HCEC 1CT (cell line): ENCODE data around the gene SIGLEC9.

ENCODE experiments used
- DNase-seq: peaks from one replicate; pipeline ENCODE4 v3.0.0-alpha.2; 2017

The SIGLEC9 gene

DNA sequence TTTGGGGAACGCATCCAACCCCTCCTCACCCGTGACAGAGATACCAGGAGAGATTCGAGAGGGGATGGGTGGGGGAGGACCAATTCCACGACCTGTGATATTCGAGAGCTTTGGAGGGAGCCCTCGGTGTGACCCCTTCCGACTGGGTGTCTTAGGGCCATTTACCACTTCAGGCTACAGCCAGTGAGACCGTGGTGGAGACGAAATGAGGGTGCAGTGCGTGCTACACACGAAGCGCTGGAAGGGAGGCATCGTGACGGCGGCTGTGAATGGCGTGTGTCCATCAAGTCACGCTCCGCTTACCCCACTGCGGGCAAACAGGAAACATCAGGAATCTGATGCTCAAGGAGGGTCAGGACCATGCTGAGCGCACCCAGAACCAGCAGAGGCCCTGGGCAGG, 26.9 kb upstream of the SIGLEC9 start:
- DNase-seq, result no peak

DNA sequence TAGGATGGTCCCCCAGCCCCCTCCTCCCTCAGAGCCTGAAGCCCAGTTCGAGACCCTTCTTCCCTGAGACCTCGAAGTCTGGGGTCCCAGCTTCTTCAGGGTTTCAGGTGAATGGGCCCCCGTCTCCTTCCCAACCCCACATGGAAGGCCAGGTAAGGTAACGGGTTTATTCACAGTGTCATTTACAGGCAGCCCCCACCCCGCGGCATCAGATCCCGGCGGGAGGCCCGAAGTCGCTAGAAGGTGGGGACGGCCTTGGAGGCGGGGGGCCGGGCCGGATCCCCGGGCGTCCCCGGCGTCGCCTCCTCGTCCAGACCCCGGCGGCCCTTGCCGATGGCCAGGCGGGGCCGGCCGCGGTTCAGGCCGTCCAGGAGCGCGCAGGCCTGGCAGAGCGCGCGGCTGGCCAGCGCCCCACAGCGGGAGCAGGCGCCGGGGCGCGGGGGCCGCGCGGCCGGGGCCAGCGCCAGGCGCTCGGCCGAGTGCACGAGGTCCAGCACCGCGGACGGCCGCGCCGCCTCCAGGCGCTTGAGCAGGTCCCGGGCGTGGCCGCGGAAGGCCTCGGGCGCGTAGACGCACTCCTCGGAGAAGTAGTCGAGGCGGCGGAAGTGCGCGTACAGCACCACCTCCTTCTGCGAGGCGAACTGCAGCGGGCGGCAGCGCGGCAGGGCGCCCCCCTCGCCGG, 26.2 kb upstream of the SIGLEC9 start:
- no peak for DNase-seq

DNA sequence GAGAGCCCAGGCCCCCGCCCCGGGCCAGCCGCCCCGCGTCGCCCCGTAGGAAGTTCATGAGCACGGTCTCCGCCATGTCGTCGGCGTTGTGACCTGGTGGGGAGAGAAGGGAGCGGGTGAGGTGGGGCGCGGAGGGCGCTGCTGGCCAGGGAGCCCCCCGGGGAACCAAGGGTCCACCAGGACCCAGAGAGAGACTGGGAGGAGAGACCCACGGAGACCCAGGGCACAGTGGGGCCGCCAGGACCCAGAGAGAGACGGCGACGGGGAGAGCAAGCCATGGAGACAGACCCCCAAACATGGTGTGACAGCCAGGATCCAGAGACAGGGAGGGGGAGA, 25.7 kb upstream of the SIGLEC9 start:
- DNase-seq, result no peak

DNA sequence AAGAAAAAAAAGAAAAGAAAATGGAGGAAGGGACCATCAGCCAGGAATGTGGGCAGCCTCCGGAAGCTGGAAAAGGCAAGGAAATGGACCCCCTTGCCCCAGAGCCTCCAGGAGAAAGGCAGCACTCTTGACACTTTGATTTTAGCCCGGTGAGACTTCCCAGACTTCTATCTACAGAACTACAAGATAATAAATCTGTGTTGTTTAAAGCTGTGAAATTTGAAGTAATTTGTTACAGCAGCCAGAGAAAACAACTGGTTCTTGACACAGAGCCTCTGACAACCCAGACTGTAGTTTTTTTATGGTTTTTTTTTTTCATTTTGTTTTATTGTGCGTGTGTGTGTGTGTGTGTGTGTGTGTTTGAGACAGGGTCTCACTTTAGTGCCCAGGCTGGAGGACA, 24.1 kb upstream of the SIGLEC9 start:
- no peak for DNase-seq

DNA sequence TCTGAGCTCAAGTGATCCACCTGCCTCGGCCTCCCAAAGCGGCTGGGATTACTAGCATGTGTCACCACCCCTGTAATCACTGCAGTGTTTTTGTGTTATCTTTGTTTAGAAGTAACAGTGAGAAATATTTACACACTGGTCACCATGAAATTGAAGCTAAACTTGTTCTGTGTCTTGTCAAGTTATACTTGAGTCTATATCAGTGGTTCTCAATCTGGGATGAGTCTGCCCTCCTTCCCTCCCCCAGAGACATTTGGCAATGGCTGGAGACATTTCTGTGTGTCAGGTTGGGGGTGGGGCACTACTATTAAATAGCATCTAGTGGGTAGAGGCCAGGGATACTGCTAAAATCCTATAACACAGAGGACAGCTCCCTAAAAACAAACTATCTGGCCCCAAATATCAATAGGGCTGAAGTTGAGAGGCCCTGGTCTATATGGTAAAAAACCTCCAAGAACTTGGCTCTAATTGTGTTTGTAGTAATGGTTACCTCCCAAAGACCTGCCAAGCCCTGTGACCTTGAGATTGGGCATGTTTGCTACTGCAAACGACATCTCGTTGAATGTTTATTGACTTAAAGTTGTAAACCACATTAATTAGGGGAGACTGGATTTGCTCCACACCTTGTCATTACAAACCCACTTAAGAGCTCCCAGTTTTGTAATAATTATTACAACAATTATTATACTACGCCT, 23.4 kb upstream of the SIGLEC9 start:
- no peak for DNase-seq

DNA sequence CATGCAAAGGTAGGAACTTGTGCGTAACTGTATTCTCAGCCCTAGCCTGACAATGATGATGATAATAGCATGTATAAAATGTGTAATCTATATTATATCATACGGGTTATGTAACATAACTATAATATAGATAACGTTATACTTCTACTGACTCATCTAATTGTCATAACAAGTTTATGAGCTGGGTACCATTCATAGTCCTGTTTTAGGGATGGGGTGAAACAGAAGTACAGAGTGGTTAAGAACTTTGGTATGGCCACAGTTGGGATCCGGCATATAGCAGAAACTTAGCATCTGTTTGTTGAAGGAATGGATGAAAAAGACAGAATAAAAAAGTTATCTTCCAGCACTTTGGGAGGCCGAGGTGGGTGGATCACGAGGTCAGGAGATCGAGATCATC, 21.7 kb upstream of the SIGLEC9 start:
- no peak for DNase-seq

DNA sequence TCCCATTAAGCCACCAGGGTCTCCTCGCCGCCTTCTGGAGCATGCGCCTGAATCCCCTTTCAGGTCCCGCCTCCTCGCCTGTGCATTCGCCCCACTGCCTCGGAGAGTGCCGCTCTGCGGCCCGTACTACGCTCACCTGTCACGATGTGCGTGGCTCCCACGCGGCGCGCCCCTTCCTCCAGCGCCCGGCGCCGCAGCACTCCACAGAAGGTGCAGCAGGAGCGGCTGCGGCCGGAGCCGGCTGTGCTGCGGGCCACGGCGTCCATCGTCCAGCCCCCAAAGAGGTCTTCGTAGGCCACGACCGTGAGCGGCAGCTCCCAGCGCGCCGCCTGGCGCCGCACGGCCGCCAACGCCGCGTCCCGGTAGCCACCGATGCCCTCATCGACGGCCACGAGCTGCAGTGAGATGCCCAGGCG, 20.8 kb upstream of the SIGLEC9 start:
- no peak for DNase-seq

DNA sequence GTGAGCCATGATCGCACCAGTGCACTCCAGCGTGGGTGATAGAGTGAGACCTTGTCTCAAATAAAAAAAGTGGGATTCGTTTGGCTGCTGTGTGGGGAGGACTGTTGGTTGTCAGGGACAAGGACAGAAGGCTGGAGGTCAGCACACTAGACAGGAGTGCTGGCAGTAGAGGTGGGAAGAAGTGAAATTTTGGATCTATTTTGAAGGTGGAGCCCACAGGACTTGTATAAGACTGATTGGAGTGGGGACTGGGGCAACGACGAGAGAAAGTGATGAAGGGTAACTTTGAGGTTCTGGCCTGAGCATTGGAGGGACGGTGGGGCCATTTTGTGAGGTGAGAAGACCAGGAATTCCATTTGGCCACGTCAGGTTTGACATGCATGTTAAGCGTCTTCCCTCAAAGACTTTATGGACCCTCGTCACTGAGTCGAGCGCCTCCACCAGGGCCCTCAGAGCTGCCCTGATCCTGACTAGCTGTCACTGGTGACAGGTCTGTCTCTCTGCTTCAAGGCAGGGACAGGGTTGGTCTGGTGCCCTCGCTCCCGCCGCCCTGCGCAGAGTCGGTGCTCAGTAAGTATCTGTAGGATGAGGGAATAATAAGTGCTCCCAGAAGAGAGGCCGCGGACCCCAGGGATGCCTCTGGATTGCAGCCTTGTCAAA, 17.2 kb upstream of the SIGLEC9 start:
- DNase-seq, result peak; percentile 2

DNA sequence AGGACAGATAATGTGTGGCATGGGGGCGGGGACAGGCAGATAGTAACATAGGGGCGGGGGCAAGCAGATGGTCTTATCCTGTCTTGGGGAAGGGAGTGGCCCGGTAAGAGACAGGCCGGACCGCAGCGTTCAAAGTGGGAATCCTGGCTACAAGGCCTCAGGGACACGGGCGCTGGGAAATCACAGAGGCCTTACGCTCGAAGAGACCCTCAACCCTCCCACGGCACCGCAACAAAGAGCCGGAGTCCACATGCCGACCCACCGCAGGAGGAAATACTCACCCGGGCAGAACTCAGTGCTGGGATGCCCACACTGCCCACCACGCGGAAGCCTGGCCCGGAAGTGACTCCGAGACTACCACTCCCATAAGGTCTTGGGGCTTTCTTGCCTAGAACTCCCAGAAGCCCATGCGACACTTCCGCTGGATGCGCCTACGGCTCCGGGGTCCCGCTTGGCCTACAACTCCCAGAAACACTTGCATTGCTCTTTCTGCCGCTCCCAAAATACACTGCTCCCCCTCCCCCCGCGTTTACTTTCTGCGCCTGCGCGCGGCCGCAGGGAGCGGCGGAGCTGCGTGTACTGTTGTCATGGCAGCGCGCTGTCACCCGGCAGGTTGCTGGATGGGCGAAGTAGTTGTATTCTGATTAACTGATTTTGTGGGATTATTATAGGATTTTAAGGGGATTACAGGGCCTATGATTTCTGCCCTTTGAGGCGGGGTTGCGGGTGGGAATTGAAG, 16.5 kb upstream of the SIGLEC9 start, which contains the start of gene CTU1:
TSS of gene CTU1 (minus strand) at position 344 of the 739 bp plus-strand sequence. CDS start 3,840 bp downstream, outside the sequence.
- peak; percentile 99 for DNase-seq

DNA sequence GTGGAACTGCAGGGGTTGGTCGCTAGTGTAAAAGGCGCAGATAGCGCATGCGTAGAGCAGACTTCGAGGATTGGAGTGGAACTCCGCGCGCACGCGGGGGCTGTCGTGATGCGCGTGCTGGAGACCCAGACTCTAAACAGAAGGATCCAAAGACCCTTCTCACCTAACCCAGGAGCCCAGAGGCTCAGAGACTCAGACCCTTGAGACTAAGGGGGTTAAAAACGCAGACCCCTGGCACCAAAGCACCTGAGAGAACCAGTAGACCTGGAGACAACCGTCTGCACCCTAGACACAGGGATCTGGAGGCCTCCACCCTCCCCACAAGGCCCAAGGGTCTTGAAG, 15.9 kb upstream of the SIGLEC9 start:
- DNase-seq, result no peak

DNA sequence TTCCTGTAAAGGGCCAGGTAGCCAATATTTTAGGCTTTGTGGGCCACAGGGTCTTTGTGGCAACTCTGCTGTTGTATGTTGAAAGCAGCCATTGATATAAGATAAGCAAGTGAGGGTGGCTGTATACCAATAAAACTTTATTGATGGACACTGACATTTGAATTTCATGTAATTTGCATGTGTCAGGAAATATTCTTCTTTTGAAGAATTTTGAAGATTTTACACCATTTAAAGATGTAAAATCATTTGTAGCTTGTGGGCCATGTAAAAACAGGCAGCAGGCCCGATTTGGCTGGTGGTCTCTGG, 14.1 kb upstream of the SIGLEC9 start:
- DNase-seq, result no peak

DNA sequence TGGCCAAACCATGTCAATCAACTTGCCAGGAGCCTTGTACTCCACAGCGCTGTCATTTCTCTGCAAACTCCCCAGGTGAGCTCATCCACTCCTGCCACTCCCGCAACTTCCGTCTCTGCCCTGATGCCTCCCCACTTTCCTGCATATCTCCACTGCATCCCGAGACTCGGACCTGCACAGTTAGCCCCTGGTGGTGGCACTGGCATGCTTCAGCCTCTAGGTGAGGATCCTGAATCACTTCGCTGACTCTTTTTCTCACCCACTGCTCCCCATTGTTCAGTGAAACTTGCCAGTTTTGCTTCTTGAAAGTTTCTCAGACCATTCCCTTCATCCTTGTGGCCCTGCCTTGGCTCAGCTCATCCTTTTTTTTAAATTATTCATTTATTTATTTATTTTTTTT, 13.1 kb upstream of the SIGLEC9 start:
- DNase-seq, result no peak

DNA sequence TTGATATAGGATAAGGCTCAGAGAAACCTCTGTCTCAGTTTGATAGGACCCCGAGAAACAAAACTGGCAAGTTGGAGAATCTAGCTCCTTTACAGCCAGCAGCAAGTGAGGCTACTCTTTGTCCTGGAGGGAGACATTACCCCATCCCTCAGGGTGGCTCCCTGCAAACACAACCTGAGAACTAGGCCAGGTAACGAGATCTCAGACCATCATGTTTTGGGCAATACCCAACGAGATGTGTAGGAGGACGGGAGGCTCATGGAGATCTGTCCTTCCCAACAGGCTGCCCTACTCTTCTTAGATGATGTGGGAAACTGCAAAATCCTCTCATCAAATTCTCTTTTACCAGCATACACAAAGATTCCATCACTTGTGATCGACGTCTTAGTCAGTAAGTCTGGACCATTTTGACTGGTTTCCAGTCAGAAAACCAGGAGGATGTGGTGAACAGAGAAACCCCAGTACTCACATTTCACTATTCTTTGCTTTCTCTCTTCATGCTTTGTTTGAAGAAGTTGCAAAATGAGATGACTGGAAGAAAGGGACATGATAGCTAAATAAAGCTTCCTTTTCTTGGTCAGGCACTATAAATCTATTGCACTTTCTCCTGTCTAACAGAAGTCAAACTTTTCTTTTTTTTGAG, 10.5 kb upstream of the SIGLEC9 start:
- DNase-seq, result no peak

DNA sequence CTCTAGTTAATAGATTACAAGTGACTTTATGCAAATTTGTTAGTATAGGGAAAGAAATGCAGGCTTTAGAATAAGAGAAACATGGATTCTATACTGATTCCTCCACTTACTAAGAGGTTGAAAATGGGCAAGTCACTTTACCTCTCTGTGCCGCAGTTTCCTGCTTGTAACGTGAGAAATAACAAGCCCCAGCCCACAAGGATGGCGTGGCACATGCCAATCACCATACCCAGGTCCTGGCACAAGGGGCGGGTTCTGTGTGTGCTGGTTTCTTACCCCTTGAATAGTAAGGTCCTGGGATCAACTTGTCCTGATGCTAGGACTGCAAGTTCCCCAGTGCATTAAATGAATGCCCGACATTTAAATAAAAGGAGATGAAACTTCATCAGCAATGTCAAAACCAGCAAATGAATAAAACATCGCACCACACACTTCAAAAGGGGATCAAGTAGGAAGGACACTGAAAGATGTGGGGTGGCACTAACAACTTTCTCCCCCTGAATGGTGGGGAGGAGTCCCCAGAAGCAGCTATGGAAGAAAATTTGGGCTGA, 7.9 kb upstream of the SIGLEC9 start:
- no peak for DNase-seq

DNA sequence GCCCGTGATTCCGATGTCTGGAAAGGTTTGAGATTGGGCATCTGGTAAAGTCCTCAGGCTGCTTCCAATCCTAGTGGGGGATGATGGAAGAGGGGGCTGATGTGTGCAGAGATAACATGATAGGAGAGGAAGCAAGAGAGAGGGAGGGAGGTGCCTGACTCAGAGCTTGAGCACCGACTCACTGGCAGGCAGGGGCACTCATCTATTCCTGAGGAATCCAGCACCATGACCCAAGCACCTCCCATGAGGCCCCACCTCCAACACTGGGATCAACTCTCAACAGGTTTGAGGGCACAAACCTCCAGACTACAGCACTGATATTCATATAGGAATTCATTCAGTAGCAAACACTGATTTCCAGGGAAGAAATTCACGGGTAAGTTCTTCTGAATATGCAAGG, 5.6 kb upstream of the SIGLEC9 start:
- no peak for DNase-seq

DNA sequence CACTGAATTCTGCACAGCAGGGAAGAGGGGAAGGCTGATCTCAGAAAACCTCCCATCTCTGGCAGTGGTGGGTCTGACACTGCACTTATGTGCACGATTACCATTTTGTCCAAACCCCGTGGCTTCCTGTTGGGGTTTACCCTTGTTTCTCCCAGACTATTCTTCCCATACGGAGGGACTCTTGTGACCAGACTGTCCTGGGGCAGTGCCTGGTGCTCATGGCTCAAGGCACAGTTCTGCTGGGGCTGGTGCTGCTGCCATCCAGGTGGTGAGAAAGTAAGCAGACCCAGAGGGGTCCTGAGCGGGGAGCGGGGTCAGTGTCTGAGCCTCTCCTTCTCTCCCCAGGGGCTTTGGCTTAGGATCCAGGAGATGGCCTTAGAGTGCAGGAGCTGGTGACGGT, 5.1 kb upstream of the SIGLEC9 start:
- DNase-seq, result no peak

DNA sequence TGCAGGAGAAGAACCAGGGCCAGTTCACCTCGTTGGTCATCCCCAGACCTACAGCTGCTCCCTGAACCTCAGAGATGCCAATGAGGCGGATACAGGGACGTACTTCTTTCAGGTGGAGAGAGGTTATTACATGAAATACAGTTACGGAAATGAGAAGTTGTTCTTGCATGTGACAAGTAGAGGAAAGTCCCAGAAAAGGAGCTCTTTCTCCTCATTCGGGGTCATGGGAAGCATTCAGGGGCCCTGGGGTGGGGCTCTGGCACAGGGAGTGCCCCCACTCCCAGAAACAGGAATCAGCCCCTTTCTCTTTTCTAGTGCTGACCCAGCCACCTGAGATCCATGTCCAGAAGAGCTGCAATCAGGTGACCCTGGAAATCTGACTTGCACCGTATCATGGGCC, 4.5 kb upstream of the SIGLEC9 start:
- no peak for DNase-seq

DNA sequence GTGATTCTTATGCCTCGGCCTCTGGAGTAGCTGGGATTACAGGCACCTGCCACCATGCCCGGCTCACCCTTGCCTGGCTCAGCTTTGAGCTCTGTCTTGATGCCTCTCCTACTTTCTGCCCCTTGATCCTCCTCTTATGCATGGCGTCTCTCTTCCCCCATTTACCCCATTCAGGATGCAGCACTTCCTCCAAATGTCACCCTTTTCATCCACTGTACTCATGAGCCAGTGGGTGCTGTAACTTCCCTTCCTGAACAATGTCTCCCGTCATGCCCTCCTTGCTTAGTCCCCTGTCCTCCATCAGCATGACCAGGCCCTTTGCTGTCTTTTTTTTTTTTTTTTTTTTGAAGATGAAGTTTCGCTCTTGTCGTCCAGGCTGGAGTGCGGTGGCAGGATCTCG, 3.4 kb upstream of the SIGLEC9 start:
- DNase-seq, result no peak

DNA sequence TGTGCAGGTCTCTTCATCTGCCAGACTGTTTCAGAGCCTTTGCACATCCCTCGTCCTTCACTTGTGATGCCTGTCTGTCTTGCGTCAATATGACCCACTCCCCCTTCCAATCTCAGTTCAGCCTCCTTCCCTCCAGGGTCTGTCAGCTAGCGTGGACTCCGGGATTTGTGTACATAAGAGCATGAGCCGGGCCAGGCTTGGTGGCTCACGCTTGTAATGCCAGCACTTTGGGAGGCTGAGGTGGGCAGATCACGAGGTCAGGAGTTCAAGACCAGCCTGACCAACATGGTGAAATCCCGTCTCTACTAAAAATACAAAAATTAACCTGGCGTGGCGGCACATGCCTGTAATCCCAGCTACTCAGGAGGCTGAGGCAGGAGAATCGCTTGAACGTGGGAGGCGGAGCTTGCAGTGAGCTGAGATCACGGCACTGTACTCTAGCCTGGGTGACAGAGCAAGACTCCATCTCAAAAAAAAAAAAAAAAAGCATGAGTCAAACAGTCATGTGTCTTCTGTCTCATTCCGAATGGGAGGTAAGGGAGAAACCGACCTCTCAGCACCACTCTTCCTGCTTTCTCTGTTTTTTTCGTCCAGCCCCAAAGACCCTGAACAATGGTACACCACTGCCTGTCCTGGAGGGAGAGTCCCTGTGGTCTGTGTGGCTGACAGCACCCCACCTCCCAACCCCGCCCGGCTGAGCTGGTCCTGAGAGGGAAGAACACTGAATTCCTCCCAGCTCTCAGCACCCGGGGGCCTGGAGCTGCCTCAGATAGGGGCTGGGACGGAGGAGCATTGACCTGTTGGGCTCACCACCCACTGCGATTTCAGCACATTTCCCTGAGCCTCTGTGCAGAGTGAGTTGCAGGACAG, 2.4 kb upstream of the SIGLEC9 start:
- no peak for DNase-seq

DNA sequence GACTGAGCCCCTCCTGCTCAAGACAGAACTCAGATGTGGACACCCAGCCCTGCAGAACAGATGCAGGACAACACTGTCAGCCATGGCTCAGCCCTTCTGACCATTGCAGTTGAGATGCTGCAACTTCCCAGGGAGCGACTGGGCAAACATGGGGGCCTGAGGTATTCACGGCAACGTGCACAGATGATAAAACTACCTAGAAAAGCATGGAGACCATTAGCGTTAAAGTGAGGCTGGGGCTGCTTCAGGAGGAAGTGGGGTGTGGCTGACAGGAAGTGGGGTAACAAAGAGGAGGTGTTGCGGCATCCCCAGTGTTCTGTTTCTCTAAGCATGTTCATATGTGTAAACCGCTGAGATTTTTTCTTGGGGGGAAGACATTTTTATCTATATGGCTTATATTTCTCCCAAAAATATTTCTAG, 1.3 kb upstream of the SIGLEC9 start:
- DNase-seq, result no peak

DNA sequence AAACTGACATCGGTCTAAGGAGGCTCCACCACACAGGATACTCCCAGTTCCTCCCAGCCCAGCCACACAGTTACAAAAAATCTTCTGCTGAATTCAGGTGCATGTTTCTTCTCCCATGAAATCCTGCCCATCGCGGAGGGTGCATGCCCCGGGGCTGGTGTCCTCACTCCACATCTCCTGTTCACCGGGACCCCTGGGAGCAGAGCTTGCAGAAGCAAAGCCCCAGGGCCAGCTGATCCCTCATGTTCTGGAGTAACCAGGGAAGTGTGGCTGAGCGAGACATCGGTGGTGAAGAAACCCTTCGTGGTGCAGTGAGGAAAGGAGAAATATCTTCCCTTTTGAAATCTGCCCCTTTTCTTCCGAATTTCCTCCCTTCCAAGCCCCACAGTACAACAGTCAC, 904 bp upstream of the SIGLEC9 start:
- no peak for DNase-seq

DNA sequence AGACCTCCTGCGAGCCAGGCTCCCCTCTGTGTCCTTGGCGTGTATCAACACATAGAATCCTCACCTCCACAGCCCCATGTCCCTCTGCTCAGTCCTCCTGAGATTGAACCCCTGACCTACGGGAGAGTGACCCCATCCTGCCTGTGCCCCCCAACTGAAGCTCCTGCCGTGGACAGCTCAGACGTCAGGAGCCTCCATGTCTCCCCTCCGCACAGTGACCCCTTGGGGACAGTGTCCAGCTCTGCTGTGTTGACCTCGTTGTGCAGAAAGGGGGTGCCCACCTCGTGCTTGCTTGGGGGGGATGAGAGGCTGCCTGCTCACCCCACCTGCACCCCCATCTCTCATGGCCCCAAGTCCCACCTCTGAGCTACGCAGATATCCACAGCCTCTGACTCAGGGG, 490 bp upstream of the SIGLEC9 start:
- DNase-seq, result no peak
